Measurements from ENCODE around the gene FNDC3B. TPM values are rescaled to one million over a fixed set of nuclear protein-coding genes. Genes with fewer than 3 reads are reported as not detected.

Gene FNDC3B
- total and polyA plus RNA-seq, 9 of the 15 experiments (the other 6 are each of a cell fraction or from before 2014, with no cell fraction given): 7.0 to 35.8 (median 16.2) TPM

- H3K9me1 ChIP-seq (ENCODE audit: control insufficient read depth, insufficient read depth, low read length): no peaks in the 10 kb centered on the region
- peaks cover 5 to 19% of the 10 kb centered on the region in 2 experiments; a peak in 4 of 5 replicates for H3K4me1 ChIP-seq (replicated peaks in 1 of 2; ENCODE audit: control insufficient read depth in 2 of 2, insufficient read depth in 2 of 2, low read length in 2 of 2)
- H3K4me2 ChIP-seq (ENCODE audit: insufficient read depth, low read length): no peak overlapping the region
- no peak overlapping the region for H3K9ac ChIP-seq (ENCODE audit: insufficient read depth in 1 of 2, low read depth in 2 of 2, low read length in 2 of 2)
- CTCF ChIA-PET (ENCODE audit: low intra/inter-chr PET ratio): no interaction called here
- H3K9me3 ChIP-seq (replicated peaks; ENCODE audit: control insufficient read depth, insufficient read depth, low read depth, low read length): no peaks in the 10 kb centered on the region
- H4K20me1 ChIP-seq (replicated peaks; ENCODE audit: control insufficient read depth, insufficient read depth, low read length): no peaks in the 10 kb centered on the region
- no peak for FAIRE-seq
- POLR2A ChIA-PET: no interaction called here
- peaks cover 68% of the 10 kb centered on the region for H3K36me3 ChIP-seq (ENCODE audit: control insufficient read depth, insufficient read depth, low read length)
- H3K79me2 ChIP-seq (ENCODE audit: control insufficient read depth, insufficient read depth, low read length): no peaks in the 10 kb centered on the region
- no peaks in the 10 kb centered on the region for H3K27me3 ChIP-seq (ENCODE audit: control insufficient read depth in 2 of 2, insufficient read depth in 2 of 2, low read length in 2 of 2)
- no peak overlapping the region for H3K4me3 ChIP-seq
- no peak overlapping the region for H3K27ac ChIP-seq (ENCODE audit: extremely low read depth, low read depth, low read length)
- no peak overlapping the region for H2AFZ ChIP-seq (ENCODE audit: low read depth, low read length)
- WGBS (ENCODE audit: insufficient coverage, low coverage, missing lambda C conversion rate): 95% methylated on average over 4 of the region's 8 CpGs
- intact Hi-C loops (cut with micrococcal nuclease): no loop called here
- no TSS peak for BruUV-seq (replicated peaks)
- no peak for ATAC-seq
- in situ Hi-C loops (cut with MboI): no loop called here
- no peak for DNase-seq (ENCODE audit: extremely low read depth in 1 of 4, low spot score in 3 of 4)
- no peak for TF ChIP-seq SNIP1 (IDR thresholded peaks at IDR 0.05; ENCODE audit: low read depth)
- TF ChIP-seq CC2D1A (IDR thresholded peaks at IDR 0.05): no peak
- TF ChIP-seq TGIF2 (CRISPR knock-in tag; IDR thresholded peaks at IDR 0.05): no peak
- TF ChIP-seq ZNF384 (IDR thresholded peaks at IDR 0.05; ENCODE audit: low read depth, low read length): no peak
- no peak for TF ChIP-seq ESRRB (CRISPR knock-in tag; IDR thresholded peaks at IDR 0.05; ENCODE audit: borderline replicate concordance)
- no peak for TF ChIP-seq POLR2AphosphoS5 (IDR thresholded peaks at IDR 0.05; ENCODE audit: control insufficient read depth, insufficient read depth, low read depth, low read length)
- no peak for TF ChIP-seq ZNF318 (IDR thresholded peaks at IDR 0.05; ENCODE audit: borderline replicate concordance in 1 of 2, low read depth in 1 of 2)
- no peak for TF ChIP-seq MED1 (CRISPR knock-in tag; IDR thresholded peaks at IDR 0.05; ENCODE audit: borderline replicate concordance)
- TF ChIP-seq ZNF274 (IDR thresholded peaks at IDR 0.05; ENCODE audit: borderline replicate concordance, low read depth, low read length): no peak
- no peak for TF ChIP-seq U2AF1 (optimal IDR thresholded peaks at IDR 0.05; ENCODE audit: low read depth, low read length)
- TF ChIP-seq IRF2 (CRISPR knock-in tag; IDR thresholded peaks at IDR 0.05): no peak
- no peak for TF ChIP-seq SNAPC5 (CRISPR knock-in tag; IDR thresholded peaks at IDR 0.05)
- TF ChIP-seq SRF (CRISPR knock-in tag; IDR thresholded peaks at IDR 0.05): no peak
- TF ChIP-seq BMI1 (IDR thresholded peaks at IDR 0.05; ENCODE audit: low read length): no peak
- no peak for TF ChIP-seq MTA1 (IDR thresholded peaks at IDR 0.05; ENCODE audit: borderline replicate concordance)
- TF ChIP-seq BDP1 (IDR thresholded peaks at IDR 0.05; ENCODE audit: insufficient read depth, insufficient read length): no peak
- TF ChIP-seq PRMT5 (CRISPR knock-in tag; IDR thresholded peaks at IDR 0.05): no peak
- TF ChIP-seq MCM3 (IDR thresholded peaks at IDR 0.05): no peak
These were observed 271.8 kb downstream of the FNDC3B start for GRCh38 chr3:172311217-172311616.
